GM21717 (cell line): ENCODE data around the gene KRT71.
"Not testable (repeated sequence)": the region's sequence is repeated elsewhere in the genome, so short reads cannot be mapped to it uniquely, and the experiment has no call there.

Experiments
- ATAC-seq: cut with Tn5 transposase; IDR thresholded peaks from one replicate; pipeline ENCODE4 v1.9.1; 2021; ENCODE audit warnings: mild to moderate bottlenecking, moderate library complexity; ENCODE audit not compliant: unreplicated experiment

The KRT71 gene

GRCh38 chr12:52552681-52553195 lies at the start of gene KRT71:
Gene KRT71 (minus strand): TSS chr12:52553145. CDS start chr12:52553077, 68 bp downstream.
- ATAC-seq, result no peak

GRCh38 chr12:52602552-52602951 lies 49.6 kb upstream of the KRT71 start:
- ATAC-seq, result no peak

DNA sequence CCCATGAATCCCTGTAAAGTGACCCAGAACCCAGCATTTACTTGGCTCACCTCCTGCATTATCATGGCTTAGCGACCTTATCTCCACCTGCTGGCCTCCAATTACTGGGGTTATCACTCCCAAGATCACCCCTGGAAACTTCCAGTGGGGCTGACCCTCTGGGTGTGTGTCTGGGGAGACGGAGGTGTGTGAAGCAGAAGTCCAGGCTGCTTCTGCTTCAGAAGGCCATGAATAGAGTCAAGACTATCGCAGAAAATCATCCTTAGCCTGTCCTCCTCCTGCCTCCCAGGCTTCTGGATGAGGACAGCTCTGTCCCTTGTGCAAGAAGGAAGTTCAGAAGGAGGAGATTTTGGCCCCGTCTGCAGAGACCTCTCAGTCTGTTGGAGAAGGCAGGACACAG lies 48.7 kb upstream of the KRT71 start:
- no peak for ATAC-seq

DNA sequence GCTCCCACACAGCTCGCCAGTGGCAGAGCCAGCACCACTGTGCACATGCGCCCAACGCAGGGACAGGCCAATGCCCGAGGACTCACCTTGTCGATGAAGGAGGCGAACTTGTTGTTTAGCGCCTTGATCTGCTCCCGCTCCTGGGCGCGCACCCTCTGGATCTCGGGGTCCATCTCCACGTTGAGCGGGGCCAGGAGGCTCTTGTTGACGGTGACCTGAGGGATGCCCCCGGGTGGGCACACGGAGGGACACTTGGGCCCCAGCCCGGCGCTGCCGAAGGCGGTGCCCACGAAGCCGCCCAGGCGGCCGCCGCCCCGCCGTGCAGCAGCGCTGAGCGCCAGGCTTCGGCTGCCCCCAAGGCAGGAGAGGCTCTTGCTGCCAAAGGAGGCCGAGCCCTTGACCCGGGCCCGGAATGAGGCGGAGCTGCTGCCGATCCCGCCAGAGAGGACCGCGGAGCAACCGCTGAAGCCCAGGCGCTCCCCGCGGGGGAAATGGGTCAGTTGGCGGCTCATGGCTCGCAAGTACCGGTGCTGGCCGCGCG lies 48.1 kb upstream of the KRT71 start, which contains the start of gene KRT72:
Gene KRT72, minus strand, starts transcription at position 523 of the 541 bp plus-strand sequence. Its CDS starts 11 bp downstream, at position 512.
- no peak for ATAC-seq

GRCh38 chr12:52600475-52600874 lies 47.5 kb upstream of the KRT71 start:
- no peak for ATAC-seq

- no peak for ATAC-seq
Observed at GRCh38 chr12:52600071-52600470, 47.1 kb upstream of the KRT71 start.

DNA sequence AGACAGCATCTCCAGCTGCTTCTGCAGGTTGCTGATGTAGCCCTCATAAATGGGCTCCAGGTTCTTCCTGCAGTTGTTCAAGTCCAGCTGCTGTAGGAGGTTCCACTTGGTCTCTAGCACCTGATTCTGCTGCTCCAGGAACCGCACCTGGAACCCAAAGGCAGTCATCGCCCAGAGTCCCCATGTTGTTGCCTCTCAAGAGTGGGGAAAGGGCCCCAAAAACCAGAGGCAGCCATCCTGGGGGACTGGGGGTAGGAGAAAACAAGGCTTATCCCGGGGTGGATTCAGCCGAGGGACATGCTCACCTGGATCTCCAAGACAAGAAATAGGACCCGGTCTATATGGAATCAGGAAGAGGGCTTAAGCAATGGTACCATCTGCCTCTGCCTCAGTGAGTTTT lies 46.0 kb upstream of the KRT71 start:
- no peak for ATAC-seq

- ATAC-seq, result not testable (repeated sequence)
Observed at GRCh38 chr12:52594237-52594636, 41.3 kb upstream of the KRT71 start.

DNA sequence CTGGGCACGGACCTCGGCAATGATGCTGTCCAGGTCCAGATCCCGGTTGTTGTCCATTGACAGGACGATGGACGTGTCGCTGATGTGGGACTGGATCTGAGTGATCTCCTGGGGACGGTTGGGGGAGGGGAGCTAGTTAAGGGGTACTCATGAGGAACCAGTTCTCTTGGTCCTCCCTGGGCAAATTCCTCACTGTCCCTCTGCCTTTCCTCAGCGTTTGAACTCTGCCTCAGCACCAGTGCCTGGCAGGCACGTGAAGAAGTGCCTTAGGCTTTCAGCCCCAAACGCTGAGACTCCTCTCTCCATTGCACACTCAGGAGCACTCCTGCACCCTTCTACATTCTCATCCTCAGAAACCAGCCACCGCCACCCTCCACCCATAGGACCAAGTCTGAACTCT lies 38.6 kb upstream of the KRT71 start:
- ATAC-seq, result no peak

- ATAC-seq, result no peak
Observed at GRCh38 chr12:52590021-52590420, 37.1 kb upstream of the KRT71 start.

GRCh38 chr12:52587563-52587962 lies 34.6 kb upstream of the KRT71 start:
- no peak for ATAC-seq

DNA sequence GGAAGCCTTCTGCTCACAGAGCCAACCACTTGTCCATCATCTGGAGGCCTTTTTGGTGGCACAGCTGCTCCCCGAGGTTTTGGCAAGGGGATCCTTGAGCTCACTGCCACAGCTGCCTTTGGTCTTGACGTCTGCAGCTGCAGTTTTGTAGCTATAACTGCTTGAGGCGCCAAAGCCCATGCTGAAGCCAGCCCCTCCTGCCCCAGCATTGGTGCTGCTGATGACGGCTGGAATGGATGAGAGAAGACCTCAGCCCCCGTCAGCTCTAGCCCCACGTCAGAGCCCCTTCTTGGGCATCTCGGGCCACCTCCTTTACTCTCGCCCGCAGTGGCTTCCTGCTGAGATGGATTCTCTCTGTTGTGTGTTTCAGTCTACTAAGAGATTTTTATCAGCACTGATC lies 33.0 kb upstream of the KRT71 start:
- no peak for ATAC-seq

DNA sequence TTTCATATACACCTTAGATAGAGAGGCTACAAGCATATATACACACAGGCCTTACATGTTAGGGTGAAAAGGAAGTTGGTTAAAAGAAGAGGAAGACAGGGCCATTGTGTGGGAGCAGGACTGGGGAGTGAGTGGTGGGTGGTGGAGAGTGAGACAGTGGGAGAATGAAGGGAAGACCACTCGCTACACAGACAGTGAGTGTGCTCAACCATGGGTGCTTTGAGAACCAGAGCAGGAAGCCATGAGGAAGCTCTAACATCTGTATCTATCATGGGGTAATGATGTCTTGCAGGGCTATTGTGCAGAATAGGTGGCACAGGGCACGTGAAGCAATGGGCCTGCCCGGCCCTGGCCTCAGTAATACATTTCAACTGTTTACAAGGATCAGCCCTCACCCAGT lies 32.1 kb upstream of the KRT71 start:
- no peak for ATAC-seq

DNA sequence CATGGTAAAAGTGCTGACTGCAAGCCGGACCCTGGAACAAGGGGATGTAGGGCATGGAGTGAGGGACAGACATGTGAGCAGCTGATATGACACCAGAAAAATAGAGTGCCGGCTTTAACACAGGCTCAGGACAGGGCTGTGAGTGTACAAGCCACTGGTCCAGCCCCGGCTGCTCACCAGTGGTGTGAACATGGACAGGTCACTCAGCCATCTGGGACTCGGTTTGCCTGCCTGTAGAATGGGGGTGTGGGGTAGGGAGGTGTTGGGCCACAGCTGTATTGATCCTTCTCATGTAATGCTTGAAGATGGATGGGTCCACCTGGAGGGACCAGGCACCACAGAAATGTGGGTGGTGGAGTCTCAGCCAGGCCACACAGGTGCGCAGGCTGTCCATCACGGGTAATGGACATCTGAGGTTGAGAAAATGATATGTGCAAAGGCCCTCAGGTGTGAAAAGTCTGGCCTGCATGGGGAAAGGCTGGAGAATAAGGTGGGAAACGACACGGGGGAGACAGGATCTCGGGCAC lies 31.3 kb upstream of the KRT71 start:
- ATAC-seq, result no peak

- ATAC-seq, result no peak
Observed at GRCh38 chr12:52582971-52583456, 30.1 kb upstream of the KRT71 start.

DNA sequence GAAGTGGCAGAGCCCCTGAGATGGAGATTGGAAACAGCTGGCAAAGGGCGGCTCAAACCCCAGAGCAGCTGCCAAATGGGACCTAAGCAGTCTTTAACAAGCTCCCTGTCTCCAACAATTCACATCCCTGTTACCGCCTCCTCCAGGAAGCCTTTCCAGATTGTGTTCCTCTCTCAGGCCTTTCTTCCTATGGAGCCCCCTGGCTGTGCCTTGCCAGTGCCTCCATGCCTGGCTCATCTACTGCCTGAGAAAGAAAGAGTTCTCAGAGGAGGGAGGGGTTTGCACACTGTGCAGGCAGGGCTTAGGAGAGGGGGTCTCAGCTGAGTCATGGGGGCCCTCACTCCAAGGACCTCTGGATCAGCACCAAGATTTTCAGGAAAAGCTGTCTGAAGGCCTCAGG lies 29.5 kb upstream of the KRT71 start:
- ATAC-seq, result no peak

- ATAC-seq, result no peak
Observed at GRCh38 chr12:52581481-52581880, 28.5 kb upstream of the KRT71 start.

- ATAC-seq, result no peak
Observed at GRCh38 chr12:52581066-52581465, 28.1 kb upstream of the KRT71 start.

- no peak for ATAC-seq
Observed at GRCh38 chr12:52580496-52580895, 27.6 kb upstream of the KRT71 start.

DNA sequence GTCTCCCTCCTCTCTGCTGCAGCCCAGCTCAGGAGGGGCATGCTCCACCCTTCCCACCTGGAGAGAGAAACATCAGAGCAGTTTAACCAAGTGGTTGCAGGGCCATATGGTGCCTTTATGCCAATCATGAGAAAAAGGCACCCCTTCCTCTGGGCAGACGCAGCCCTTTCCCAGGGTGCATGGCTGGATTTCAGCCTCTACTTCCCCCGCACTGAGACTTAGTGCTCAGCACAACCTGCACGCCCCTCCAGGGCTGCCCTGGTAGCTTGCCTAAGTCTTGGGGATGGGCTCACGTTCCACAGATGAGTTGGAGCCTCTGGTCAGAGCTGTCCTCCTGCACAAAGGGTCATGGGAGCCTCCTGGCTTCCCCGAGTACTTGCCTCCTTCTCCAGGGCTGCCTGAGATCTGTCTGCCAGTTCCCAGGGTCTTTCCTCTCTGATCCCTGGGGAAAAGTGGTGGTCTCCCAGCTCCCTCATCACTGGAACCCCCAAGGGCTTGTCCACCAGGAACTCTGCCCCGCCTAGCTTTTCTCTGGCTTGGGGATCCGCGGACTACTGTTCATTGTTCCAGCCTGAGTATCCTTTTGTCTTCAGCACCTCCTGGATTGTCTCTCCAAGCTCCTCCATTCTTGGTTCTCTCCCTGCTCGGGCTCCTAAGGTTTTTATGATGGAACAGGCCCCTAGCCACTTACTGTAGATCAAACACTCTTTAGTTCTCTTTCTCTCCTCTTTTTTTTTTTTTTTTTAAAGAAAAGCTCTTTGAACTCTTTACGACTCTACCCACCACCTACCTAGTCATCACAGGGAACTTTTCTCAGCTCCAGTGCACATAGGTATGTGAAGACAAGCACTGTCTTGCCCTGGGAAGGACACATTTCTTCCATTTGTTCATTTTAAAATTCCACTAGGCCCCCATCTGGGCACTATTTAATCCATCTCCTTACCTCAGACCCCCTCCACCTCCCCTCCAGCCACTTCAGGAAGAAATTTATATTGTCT lies 26.8 kb upstream of the KRT71 start:
- no peak for ATAC-seq

GRCh38 chr12:52578469-52578868 lies 25.5 kb upstream of the KRT71 start:
- ATAC-seq, result no peak

GRCh38 chr12:52577316-52577715 lies 24.4 kb upstream of the KRT71 start:
- no peak for ATAC-seq
